NOMO-1 (cell line): ENCODE results near the gene DHFR2.

Experiments used
- DNase-seq, 2 experiments: peaks; one replicate each; lab custom pipeline; 2025; ENCODE audit not compliant: unreplicated experiment in 2 of 2; lab: John Stamatoyannopoulos, UW

DHFR2 gene

GRCh38 chr3:94008253-94008652 is 54.5 kb downstream of the DHFR2 start:
- no peak for DNase-seq
